ENCODE measurements around the gene CD300H.
"Not testable (repeated sequence)": the region's sequence is repeated elsewhere in the genome, so short reads cannot be mapped to it uniquely, and the experiment has no call there.

Gene CD300H

DNA sequence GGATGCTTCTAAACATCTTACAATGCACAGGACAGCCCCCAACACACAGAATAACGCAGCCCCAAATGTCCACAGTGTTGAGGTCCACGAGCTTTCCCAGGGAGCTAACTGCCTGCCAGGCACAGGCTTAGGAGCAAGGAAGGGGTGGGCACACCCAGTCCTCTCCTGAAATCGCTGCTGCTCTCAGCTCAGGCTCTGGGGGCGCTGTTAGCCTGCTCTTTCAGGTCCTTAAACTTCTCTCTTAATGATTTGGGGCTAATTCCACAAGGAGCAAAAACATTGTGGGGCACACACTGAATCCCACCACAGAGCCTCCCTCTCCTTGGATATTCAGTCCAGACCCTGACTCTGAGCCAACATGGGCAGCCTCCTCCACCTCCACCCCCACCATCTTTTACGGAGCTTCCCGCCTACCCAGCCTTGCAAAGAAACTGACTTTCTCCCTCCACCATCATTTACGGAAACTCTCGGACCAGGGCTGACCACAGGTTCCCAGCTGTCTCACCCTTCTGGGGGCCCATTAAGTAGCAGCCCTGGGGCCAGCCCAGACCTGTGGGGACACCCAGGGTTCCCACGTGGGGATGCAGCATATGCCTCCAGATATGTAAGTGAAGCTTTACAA is 1.1 kb downstream of the CD300H start:
- DNase-seq (ENCODE audit: low spot score): peak; percentile 66
- in situ Hi-C loops (cut with MboI; ENCODE audit: low sequenced_read_pairs, unreplicated experiment): no loop called here
- TF ChIP-seq, protein P1, sequence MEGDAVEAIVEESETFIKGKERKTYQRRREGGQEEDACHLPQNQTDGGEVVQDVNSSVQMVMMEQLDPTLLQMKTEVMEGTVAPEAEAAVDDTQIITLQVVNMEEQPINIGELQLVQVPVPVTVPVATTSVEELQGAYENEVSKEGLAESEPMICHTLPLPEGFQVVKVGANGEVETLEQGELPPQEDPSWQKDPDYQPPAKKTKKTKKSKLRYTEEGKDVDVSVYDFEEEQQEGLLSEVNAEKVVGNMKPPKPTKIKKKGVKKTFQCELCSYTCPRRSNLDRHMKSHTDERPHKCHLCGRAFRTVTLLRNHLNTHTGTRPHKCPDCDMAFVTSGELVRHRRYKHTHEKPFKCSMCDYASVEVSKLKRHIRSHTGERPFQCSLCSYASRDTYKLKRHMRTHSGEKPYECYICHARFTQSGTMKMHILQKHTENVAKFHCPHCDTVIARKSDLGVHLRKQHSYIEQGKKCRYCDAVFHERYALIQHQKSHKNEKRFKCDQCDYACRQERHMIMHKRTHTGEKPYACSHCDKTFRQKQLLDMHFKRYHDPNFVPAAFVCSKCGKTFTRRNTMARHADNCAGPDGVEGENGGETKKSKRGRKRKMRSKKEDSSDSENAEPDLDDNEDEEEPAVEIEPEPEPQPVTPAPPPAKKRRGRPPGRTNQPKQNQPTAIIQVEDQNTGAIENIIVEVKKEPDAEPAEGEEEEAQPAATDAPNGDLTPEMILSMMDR (IDR thresholded peaks at IDR 0.05; ENCODE audit: borderline replicate concordance, control extremely low read depth, extremely low read depth, insufficient read depth, missing control alignments): peak; percentile 53

DNA sequence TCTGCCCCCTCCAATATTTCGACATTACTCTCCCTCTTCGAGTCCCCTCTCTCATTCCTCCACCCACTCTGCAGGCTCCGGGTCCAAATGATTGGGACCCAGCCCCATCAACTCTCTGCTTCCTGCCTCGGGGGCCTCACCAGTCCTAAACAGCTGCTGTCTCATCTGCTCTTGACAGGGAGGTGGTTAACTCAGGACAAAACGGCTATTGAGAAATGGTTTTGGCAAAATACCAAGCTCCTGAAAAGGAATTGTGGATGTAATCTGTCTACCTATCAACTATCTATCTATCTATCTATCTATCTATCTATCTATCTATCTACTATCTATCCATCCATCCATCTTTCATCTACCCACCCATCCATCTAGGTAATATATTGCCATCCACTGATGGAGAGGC is 2.2 kb downstream of the CD300H start:
- TF ChIP-seq, protein P1 (IDR thresholded peaks at IDR 0.05; ENCODE audit: borderline replicate concordance, control extremely low read depth, extremely low read depth, insufficient read depth, missing control alignments): no peak
- in situ Hi-C loops (cut with MboI; ENCODE audit: low sequenced_read_pairs, unreplicated experiment): no loop called here
- no peak for DNase-seq (ENCODE audit: low spot score)

DNA sequence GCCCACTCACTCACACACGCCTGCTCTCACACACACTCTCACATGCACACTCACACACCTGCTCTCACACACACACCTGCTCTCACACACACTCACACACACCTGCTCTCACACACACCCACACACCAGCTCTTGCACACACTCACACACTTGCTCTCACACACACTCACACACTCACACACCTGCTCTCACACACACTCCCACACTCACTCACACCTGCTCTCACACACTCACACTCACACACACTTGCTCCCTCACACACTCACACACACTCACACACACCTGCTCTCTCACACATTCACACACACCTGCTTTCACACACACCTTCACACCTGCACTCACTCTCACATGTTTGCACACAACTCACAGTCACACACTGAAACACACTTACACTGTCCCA is 4.0 kb downstream of the CD300H start:
- TF ChIP-seq, protein P1 (IDR thresholded peaks at IDR 0.05; ENCODE audit: borderline replicate concordance, control extremely low read depth, extremely low read depth, insufficient read depth, missing control alignments): no peak
- no peak for DNase-seq (ENCODE audit: low spot score)
- in situ Hi-C loops (cut with MboI; ENCODE audit: low sequenced_read_pairs, unreplicated experiment): no loop called here

DNA sequence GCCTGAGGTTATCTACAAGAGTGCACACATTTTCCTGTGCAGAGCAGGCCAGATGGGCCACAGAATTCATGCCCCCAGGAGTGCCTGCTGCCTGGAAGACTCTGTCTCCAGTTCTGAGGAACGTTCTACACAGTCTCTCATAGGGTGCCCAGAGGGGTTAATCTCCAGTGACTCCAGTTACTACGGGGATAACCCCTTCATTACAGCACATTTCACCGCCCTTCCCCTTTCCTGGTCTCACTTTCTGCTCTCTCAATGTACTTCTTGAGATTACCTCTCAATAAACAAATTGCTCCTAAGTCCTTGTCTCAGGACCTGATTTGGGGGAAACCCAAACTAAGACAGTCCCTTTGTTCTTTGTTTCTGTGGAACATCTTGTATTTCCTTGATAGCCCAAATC is 5.7 kb downstream of the CD300H start:
- DNase-seq (ENCODE audit: low spot score): no peak
- in situ Hi-C loops (cut with MboI; ENCODE audit: low sequenced_read_pairs, unreplicated experiment): no loop called here
- TF ChIP-seq, protein P1 (IDR thresholded peaks at IDR 0.05; ENCODE audit: borderline replicate concordance, control extremely low read depth, extremely low read depth, insufficient read depth, missing control alignments): no peak

DNA sequence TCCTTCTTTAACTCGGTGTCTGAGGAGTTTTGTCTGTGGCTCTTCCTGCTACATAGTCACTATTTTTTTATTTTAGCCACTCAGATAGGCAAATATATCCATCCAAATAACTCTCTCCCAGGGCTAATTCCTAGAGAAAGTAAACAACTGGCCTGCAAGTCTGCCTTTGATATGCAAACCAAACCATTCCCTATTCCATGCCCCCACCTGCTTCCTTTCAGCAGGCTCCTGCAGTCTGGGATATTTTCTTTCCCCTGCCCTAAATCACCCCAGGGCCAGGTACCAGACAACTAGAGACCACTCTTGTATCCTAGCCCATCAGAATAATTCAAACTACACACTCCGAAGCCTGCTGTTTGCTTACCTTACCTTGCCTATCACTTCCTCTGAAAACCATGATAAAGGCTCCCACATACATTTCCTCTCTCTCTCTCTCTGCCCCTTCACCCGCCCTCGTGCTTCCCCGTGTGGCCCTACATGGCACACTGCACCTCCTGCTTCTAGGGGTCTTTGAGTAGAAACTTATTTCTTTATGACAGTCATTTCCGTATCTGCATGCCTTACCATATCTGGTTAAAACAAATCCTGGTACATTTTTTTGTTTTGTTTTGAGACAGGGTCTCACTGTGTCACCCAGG is 8.3 kb downstream of the CD300H start:
- TF ChIP-seq, protein P1 (IDR thresholded peaks at IDR 0.05; ENCODE audit: borderline replicate concordance, control extremely low read depth, extremely low read depth, insufficient read depth, missing control alignments): no peak
- in situ Hi-C loops (cut with MboI; ENCODE audit: low sequenced_read_pairs, unreplicated experiment): no loop called here
- DNase-seq (ENCODE audit: low spot score): no peak

DNA sequence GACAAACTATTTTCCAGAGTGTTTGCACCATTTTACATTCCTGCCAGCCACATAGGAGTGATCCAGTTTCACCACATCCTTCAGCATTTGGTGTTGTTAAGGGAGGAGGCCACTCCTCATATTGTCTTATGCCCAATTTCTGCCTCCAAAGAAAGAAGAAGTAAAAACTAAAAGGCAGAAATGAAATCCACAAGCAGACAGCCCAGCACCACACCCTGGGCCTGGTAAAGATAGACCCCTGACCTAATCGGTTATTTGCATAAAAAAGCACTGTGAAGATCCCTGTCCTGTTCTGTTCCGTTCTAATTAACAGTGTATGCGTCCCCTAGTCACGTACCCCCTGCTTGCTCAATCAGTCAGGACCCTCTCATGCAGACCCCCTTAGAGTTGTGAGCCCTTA is 8.9 kb downstream of the CD300H start:
- DNase-seq (ENCODE audit: low spot score); in situ Hi-C loops (cut with MboI; ENCODE audit: low sequenced_read_pairs, unreplicated experiment): not testable (repeated sequence)

DNA sequence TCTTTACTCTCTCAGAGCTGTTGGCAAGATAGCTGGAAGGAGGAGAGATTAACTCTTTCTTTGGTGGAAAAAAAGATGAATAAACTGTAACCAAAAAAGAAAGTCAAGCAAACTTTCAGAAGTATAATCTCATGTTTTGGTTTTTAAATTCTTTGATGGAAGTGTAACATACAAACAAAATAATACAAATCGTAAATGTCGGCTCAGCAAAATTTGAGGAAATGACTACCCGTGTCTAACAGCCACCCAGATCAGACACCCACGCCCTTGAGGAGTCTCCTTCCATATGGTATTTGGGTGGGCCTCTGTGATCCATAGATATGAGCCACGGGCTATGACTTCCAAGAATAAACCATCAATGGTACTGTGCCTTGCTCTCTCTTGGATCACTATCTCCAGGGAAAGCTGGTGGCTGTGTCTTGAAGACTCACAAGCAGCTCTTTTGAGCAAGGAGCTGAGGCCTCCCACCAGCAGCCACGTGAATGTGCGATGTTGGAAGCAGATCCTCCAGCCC is 11.8 kb downstream of the CD300H start:
- in situ Hi-C loops (cut with MboI; ENCODE audit: low sequenced_read_pairs, unreplicated experiment): no loop called here
- DNase-seq (ENCODE audit: low spot score): no peak
- TF ChIP-seq, protein P1 (IDR thresholded peaks at IDR 0.05; ENCODE audit: borderline replicate concordance, control extremely low read depth, extremely low read depth, insufficient read depth, missing control alignments): no peak
